GM10266 (cell line): ENCODE measurements around the gene IKZF1.
A peak's percentile ranks its signal among the peaks of the same experiment; 100 is the strongest.

ENCODE experiments used
- DNase-seq: peaks from one replicate; pipeline ENCODE4 v3.0.0; 2012; ENCODE audit errors: extremely low spot score
- TF ChIP-seq, protein P1 (sequence below): IDR thresholded peaks from 2 replicates; pipeline ENCODE4 v1.5.1; 2012; ENCODE audit warnings: mild to moderate bottlenecking, low read depth; ENCODE audit not compliant: control insufficient read depth, insufficient read depth; ENCODE audit errors: missing control alignments

IKZF1 gene

DNA sequence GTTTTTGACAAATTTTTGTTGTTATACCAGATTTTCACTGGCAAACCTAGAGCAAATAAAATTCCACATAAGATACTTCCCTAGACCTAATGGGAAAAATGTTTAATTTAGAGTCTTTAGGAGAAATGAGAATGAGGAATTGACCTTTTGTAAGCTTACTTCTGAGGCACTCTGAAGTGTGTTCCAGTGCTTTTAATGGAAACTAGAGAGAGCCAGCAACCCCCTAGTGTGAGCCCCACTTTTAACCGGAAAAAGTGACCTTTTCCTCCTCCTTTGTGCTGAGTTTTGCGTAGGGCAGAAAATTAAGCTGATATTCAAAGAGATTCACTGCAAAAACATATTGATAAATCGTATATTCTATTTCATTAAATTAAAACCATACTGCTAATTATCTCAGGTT lies 5.2 kb downstream of the IKZF1 start:
- TF ChIP-seq, protein P1, sequence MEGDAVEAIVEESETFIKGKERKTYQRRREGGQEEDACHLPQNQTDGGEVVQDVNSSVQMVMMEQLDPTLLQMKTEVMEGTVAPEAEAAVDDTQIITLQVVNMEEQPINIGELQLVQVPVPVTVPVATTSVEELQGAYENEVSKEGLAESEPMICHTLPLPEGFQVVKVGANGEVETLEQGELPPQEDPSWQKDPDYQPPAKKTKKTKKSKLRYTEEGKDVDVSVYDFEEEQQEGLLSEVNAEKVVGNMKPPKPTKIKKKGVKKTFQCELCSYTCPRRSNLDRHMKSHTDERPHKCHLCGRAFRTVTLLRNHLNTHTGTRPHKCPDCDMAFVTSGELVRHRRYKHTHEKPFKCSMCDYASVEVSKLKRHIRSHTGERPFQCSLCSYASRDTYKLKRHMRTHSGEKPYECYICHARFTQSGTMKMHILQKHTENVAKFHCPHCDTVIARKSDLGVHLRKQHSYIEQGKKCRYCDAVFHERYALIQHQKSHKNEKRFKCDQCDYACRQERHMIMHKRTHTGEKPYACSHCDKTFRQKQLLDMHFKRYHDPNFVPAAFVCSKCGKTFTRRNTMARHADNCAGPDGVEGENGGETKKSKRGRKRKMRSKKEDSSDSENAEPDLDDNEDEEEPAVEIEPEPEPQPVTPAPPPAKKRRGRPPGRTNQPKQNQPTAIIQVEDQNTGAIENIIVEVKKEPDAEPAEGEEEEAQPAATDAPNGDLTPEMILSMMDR = no peak
- no peak for DNase-seq

DNA sequence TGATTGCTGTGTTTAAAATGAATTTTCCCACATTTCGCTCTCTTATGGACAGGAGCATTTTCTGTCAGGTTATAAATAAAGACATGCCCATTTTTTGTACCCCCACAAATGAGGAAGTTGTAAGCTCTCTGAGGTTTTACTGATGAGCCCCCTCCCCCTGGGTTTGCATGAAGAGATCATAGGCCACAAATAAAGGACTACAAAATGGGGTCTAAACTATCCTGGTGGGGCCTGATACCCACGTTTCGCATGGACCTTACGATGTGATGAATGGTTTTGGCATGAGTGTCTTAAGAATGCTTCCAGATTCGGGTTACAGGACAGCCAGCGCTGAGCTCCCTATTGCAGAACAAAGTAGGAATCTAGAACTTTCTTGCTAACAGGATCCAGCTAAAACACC lies 5.8 kb downstream of the IKZF1 start:
- DNase-seq = no peak
- TF ChIP-seq, protein P1 = no peak

DNA sequence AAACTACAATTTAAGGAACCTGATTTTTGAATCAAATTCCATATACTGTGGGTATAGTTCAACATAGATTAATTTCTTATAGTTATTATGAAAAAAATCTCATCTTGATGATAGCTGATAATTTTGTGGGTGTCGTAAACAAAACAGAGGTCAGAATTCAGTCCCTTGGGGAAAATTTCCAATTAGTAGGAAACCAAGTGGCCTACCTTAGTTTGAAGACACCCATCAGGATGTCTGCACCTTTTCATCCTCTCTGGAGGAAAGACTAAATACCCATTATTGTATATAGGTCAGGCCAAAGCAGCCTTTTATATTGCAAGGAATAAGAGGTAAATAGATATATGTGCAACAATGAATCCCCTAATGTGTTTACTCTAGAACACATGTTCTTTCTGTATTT lies 6.4 kb downstream of the IKZF1 start:
- TF ChIP-seq, protein P1 = no peak
- DNase-seq = no peak

DNA sequence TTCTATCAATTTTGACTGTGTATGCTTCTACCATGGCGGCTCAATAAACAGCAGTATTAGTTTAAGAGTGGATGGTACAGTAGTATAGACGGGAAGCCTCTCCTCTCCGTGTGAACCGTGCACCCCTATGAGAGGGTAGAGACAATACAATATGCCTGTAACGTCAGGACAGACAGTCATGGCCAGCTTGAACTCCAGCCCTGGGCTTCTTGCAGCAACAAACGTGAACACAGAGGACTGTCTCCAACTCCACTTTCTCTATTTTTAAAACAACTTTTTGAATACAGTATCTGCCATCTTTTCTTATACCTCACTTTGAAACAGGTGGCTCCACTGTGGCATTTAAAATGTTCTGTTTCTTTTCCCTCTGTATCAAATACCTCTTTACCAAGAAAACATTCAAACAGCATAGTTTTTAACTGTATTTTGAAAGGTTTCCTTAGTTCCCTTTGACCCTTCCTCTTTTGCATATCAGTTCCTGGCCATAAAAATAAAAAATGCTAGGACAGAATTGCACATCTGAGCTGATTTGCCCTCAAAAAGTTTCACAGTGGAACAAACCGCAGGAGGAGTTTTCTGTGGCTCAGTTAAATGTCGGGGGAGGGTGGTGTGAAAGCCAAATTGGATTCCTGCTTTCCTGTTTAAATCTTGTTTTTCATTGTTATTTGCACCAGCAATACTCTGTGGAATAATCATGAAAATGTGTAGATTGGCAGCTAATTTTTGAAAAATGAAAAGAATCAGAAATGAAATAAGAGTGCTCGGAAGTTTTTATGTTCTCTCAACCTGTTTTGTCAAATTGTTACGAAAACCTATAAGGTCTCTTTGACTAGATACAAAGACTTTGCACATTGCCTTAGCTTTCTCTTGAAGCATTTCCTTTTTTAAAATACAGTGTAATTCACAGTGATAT lies 8.0 kb downstream of the IKZF1 start:
- TF ChIP-seq, protein P1 = no peak
- DNase-seq = no peak

DNA sequence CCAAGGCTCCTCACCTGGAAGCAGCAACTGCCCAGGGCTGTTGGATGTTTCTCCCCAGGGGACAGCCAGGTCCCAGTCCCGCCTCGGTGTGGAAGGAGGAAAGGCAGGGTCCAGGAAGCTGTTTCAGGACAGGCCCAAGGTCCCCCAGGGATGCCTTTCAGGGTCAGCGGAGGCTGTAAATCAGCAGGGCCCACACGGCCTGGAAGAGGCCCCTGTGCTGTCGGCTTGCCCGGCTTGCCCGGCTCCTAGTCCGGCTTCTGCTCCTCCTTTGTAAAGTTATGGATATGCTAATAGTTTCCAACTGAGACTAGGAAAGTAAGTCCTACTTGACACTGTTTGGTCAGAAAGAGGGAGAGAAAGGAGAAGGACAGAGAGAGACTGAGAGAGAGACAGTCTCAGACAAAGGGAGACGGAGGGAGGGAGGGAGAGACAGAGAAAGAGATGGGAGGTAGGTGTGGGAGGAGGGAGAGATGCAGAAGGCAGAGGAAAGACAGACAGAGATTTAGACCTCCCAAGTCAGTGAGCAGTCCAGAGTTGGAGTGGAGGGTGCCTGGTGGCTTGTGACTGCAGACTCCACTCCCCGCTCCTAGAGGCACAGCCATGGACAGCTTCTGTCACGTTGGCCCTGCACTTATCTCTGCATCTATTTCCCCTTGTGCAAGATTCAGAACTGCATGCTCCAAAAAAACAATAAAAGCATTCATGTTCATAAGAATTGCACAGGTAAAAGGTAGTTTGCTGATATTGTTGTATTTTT lies 10.5 kb downstream of the IKZF1 start:
- TF ChIP-seq, protein P1 = no peak
- DNase-seq = no peak

DNA sequence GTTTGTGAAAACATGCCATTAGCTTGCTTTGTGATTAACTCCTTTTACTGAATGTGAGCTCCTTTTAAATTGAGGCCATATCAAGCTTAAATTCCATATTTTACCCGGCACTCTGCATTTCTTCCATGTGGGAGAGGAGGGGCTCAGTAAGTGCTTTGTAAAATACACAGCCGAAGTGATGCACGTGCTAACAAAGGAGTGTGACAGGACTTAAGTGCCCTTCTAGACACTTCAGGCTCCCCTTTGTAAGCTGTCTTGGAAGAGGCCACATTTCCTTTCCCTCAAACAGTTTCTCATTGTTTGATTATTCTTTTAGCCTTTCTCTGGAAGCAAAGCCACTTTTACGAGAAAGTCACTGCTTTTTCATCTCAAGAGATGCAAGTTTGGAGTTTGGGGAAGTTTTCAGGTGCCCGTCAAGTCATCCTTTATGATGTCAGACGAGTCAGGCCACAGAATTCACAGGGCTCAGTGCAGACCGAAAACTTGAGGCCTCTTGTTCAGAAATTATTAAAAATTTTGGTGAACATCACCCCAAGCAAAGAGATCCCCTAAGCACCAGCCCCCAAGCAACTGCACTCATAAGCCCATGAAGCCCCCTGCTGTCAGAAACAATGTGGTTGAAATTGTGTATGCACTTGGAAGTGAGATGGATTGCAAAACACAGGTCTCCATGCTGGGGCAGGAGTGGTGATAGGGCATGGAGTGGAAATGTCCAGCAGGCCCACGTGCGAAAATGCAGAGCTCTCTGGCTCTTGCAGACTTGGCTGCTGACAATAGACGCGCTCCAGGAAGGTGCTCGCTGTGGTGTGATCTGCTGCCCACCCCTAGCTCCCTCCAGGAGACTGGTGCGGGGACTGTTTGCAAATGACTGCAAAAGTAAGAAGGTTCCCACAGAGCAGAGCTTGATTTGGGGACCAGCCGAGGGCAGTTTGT lies 11.5 kb downstream of the IKZF1 start:
- no peak for DNase-seq

More for the DNA sequence above, 11.5 kb downstream of the IKZF1 start:
- TF ChIP-seq, protein P1 = peak; percentile 27
